ENCODE data around the gene SLX4IP.

SLX4IP gene

GRCh38 chr20:10497283-10497682 is 62.2 kb downstream of the SLX4IP start:
- DNase-seq (ENCODE audit: low spot score) = no peak

GRCh38 chr20:10497791-10498190 is 62.7 kb downstream of the SLX4IP start:
- no peak for DNase-seq (ENCODE audit: low spot score)

GRCh38 chr20:10498200-10498599 is 63.1 kb downstream of the SLX4IP start:
- no peak for DNase-seq (ENCODE audit: low spot score)

GRCh38 chr20:10501402-10501801 is 66.3 kb downstream of the SLX4IP start:
- DNase-seq (ENCODE audit: low spot score) = no peak

- no peak for DNase-seq (ENCODE audit: low spot score)
Observed at GRCh38 chr20:10502098-10502526, 67.0 kb downstream of the SLX4IP start.

GRCh38 chr20:10504608-10504993 is 69.5 kb downstream of the SLX4IP start:
- DNase-seq (ENCODE audit: low spot score) = no peak

GRCh38 chr20:10504994-10505730 is 70.1 kb downstream of the SLX4IP start:
- DNase-seq (ENCODE audit: low spot score) = peak; percentile 39

GRCh38 chr20:10505827-10506226 is 70.7 kb downstream of the SLX4IP start:
- DNase-seq (ENCODE audit: low spot score) = no peak

- no peak for DNase-seq (ENCODE audit: low spot score)
Observed at GRCh38 chr20:10507052-10507451, 71.9 kb downstream of the SLX4IP start.

GRCh38 chr20:10508060-10508459 is 73.0 kb downstream of the SLX4IP start:
- DNase-seq (ENCODE audit: low spot score) = no peak

GRCh38 chr20:10508468-10509251 is 73.6 kb downstream of the SLX4IP start:
- DNase-seq (ENCODE audit: low spot score) = peak; percentile 43

- no peak for DNase-seq (ENCODE audit: low spot score)
Observed at GRCh38 chr20:10509376-10509775, 74.3 kb downstream of the SLX4IP start.

GRCh38 chr20:10510216-10510615 is 75.1 kb downstream of the SLX4IP start:
- no peak for DNase-seq (ENCODE audit: low spot score)

GRCh38 chr20:10511170-10511508 is 76.0 kb downstream of the SLX4IP start:
- peak; percentile 12 for DNase-seq (ENCODE audit: low spot score)

- DNase-seq (ENCODE audit: low spot score) = peak; percentile 83
Observed at GRCh38 chr20:10511509-10512251, 76.6 kb downstream of the SLX4IP start.

- DNase-seq (ENCODE audit: low spot score) = no peak
Observed at GRCh38 chr20:10513061-10513460, 78.0 kb downstream of the SLX4IP start.

GRCh38 chr20:10513931-10514575 is 78.9 kb downstream of the SLX4IP start:
- no peak for DNase-seq (ENCODE audit: low spot score)

- DNase-seq (ENCODE audit: low spot score) = no peak
Observed at GRCh38 chr20:10516529-10516928, 81.4 kb downstream of the SLX4IP start.

- DNase-seq (ENCODE audit: low spot score) = no peak
Observed at GRCh38 chr20:10519361-10520046, 84.4 kb downstream of the SLX4IP start.

GRCh38 chr20:10520528-10520927 is 85.4 kb downstream of the SLX4IP start:
- no peak for DNase-seq (ENCODE audit: low spot score)

GRCh38 chr20:10521068-10521831 is 86.1 kb downstream of the SLX4IP start:
- DNase-seq (ENCODE audit: low spot score) = peak; percentile 67
